ENCODE data around the gene MFN2. TPM values are rescaled to one million over a fixed set of nuclear protein-coding genes. Genes with fewer than 3 reads are reported as not detected.
"Not testable (repeated sequence)": the region's sequence is repeated elsewhere in the genome, so short reads cannot be mapped to it uniquely, and the experiment has no call there.

The MFN2 gene
- total RNA-seq, 2 experiments from 2014 or later = 28.3 to 52.7 TPM

GRCh38 chr1:12038356-12039163 lies 58.3 kb downstream of the MFN2 start:
- Histone ChIP-seq H4K20me1 (ENCODE audit: insufficient read depth, low read length) (no peaks in the 10 kb centered on the region), H3K4me2 (ENCODE audit: low read length) (peak overlapping the region; percentile 62), H3K36me3 (ENCODE audit: insufficient read depth, low read length) (no peaks in the 10 kb centered on the region), H3K4me3 (ENCODE audit: low read depth, low read length, poor library complexity, severe bottlenecking) (no peak overlapping the region), H2AFZ (ENCODE audit: low read length) (no peak overlapping the region), H3K9me3 (ENCODE audit: low read length) (no peaks in the 10 kb centered on the region), H3K4me1 (ENCODE audit: insufficient read depth, low read length, poor library complexity, severe bottlenecking) (peaks cover 40% of the 10 kb centered on the region), H3K27ac (ENCODE audit: low read depth, low read length, poor library complexity, severe bottlenecking) (peak overlapping the region; percentile 86), H3K79me2 (ENCODE audit: insufficient read depth, low read depth, low read length) (no peaks in the 10 kb centered on the region), H3K9me2 (ENCODE audit: insufficient read depth, low read length) (no peaks in the 10 kb centered on the region)
- POLR2A ChIA-PET = interaction anchor here (0.6 to 4.7 kb wide), 8 partner anchors 13 to 136 kb away, joined by 3 to 35 read pairs (median 4); partner anchors contain the start of gene MIIP
- CTCF ChIA-PET (ENCODE audit: unreplicated experiment) = interaction anchor here (0.6 kb wide), 1 partner anchor 13 kb away, joined by 3 read pairs; no protein-coding TSS in a partner anchor
- no peak for DNase-seq (ENCODE audit: low spot score)
- no TSS peak for BruUV-seq (replicated peaks)
- intact Hi-C loops (cut with micrococcal nuclease; ENCODE audit: unreplicated experiment) = no loop called here
- TF ChIP-seq CTCF (conservative IDR thresholded peaks at IDR 0.05; ENCODE audit: low read length) = no peak
- TF ChIP-seq EZH2phosphoT487 (IDR thresholded peaks at IDR 0.05; ENCODE audit: borderline replicate concordance, low read depth, low read length) = no peak

- Histone ChIP-seq H3K9me3 (ENCODE audit: low read length) (no peaks in the 10 kb centered on the region), H3K79me2 (ENCODE audit: insufficient read depth, low read depth, low read length) (no peaks in the 10 kb centered on the region), H3K4me1 (ENCODE audit: insufficient read depth, low read length, poor library complexity, severe bottlenecking) (peaks cover 45% of the 10 kb centered on the region), H4K20me1 (ENCODE audit: insufficient read depth, low read length) (no peaks in the 10 kb centered on the region), H3K4me3 (ENCODE audit: low read depth, low read length, poor library complexity, severe bottlenecking) (peak overlapping the region; percentile 44), H2AFZ (ENCODE audit: low read length) (peak overlapping the region; percentile 4; the same call in 1 of the 2 replicates), H3K9me2 (ENCODE audit: insufficient read depth, low read length) (no peaks in the 10 kb centered on the region), H3K36me3 (ENCODE audit: insufficient read depth, low read length) (no peaks in the 10 kb centered on the region), H3K27ac (ENCODE audit: low read depth, low read length, poor library complexity, severe bottlenecking) (peak overlapping the region; percentile 86), H3K4me2 (ENCODE audit: low read length) (peak overlapping the region; percentile 62)
- DNase-seq (ENCODE audit: low spot score) = no peak
- TF ChIP-seq CTCF (conservative IDR thresholded peaks at IDR 0.05; ENCODE audit: low read length) = no peak
- TF ChIP-seq EZH2phosphoT487 (IDR thresholded peaks at IDR 0.05; ENCODE audit: borderline replicate concordance, low read depth, low read length) = no peak
- CTCF ChIA-PET (ENCODE audit: unreplicated experiment) = interaction anchor here (0.6 kb wide), 2 partner anchors 12 to 122 kb away, joined by 3 read pairs; no protein-coding TSS in a partner anchor
- BruUV-seq (replicated peaks) = no TSS peak
- POLR2A ChIA-PET = interaction anchor here (0.6 to 4.7 kb wide), 5 partner anchors 18 to 136 kb away, joined by 3 to 35 read pairs (median 4); partner anchors contain the start of gene MIIP
- intact Hi-C loops (cut with micrococcal nuclease; ENCODE audit: unreplicated experiment) = no loop called here
These were observed 58.9 kb downstream of the MFN2 start for GRCh38 chr1:12039164-12039525.

- not testable (repeated sequence) for BruUV-seq (replicated peaks); H3K36me3 ChIP-seq (ENCODE audit: insufficient read depth, low read length); H3K9me3 ChIP-seq (ENCODE audit: low read length); H4K20me1 ChIP-seq (ENCODE audit: insufficient read depth, low read length); H3K9me2 ChIP-seq (ENCODE audit: insufficient read depth, low read length); H3K79me2 ChIP-seq (ENCODE audit: insufficient read depth, low read depth, low read length)
- Histone ChIP-seq H2AFZ (ENCODE audit: low read length) (peak overlapping the region; percentile 4; the same call in 1 of the 2 replicates), H3K4me1 (ENCODE audit: insufficient read depth, low read length, poor library complexity, severe bottlenecking) (peaks cover 53% of the 10 kb centered on the region), H3K27ac (ENCODE audit: low read depth, low read length, poor library complexity, severe bottlenecking) (peak overlapping the region; percentile 86), H3K4me2 (ENCODE audit: low read length) (peak overlapping the region; percentile 62), H3K4me3 (ENCODE audit: low read depth, low read length, poor library complexity, severe bottlenecking) (peak overlapping the region; percentile 44)
- intact Hi-C loops (cut with micrococcal nuclease; ENCODE audit: unreplicated experiment) = loop anchor here (1.0 to 5.0 kb wide), 4 partner anchors 21 to 133 kb away; partner anchors contain the start of gene MIIP
- DNase-seq (ENCODE audit: low spot score) = peak; percentile 70
- ChIA-PET CTCF (ENCODE audit: unreplicated experiment) (interaction anchor here (0.6 kb wide), 1 partner anchor 123 kb away, joined by 3 read pairs; no protein-coding TSS in a partner anchor), POLR2A (interaction anchor here (0.6 to 4.7 kb wide), 7 partner anchors 13 to 359 kb away, joined by 3 to 35 read pairs (median 3); partner anchors contain the start of genes MAD2L2 and MIIP)
These were observed 59.7 kb downstream of the MFN2 start for GRCh38 chr1:12039824-12040456.
